ENCODE results near the gene DNM3. TPM values are rescaled to one million over a fixed set of nuclear protein-coding genes. Genes with fewer than 3 reads are reported as not detected.

The DNM3 gene
- total and polyA plus RNA-seq, 2 experiments from 2014 or later: 0.11 to 1.4 TPM

DNA sequence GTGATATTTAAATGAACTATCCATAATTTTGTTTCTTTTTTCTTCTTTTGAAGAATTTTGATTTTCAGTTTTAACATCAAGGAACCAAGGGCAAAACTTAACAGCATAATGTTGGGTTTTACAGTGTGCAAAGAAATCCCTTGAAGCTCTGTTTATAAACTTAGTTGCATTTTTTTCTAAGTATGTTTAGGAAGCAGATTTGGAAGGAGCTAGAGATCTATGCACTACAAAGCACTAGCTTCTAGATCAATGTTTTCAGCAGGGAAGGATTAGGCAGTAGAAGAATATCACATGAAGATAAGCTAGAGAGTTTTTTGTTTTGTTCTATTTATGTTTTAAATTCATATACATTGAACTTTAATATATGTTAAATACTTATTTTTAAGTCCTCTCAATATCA is 328.5 kb downstream of the DNM3 start:
- DNase-seq: no peak
- H3K4me2 ChIP-seq (ENCODE audit: unreplicated experiment): no peak overlapping the region
- no peak overlapping the region for H3K27ac ChIP-seq
- H3K36me3 ChIP-seq (ENCODE audit: low read depth): no peaks in the 10 kb centered on the region
- H3K4me3 ChIP-seq: no peak overlapping the region
- peaks cover 15% of the 10 kb centered on the region for H3K4me1 ChIP-seq (ENCODE audit: insufficient read depth)
- no peak overlapping the region for H3K9ac ChIP-seq
- H4K20me1 ChIP-seq (ENCODE audit: insufficient read depth): no peaks in the 10 kb centered on the region
- no peaks in the 10 kb centered on the region for H3K9me3 ChIP-seq (ENCODE audit: low read depth)
- TF ChIP-seq EZH2phosphoT487 (IDR thresholded peaks at IDR 0.05; ENCODE audit: insufficient read depth, low read depth): no peak
- TF ChIP-seq EZH2 (IDR thresholded peaks at IDR 0.05; ENCODE audit: insufficient read depth, poor library complexity, severe bottlenecking): no peak
- H3K79me2 ChIP-seq (ENCODE audit: insufficient read depth): no peaks in the 10 kb centered on the region
- H3K9me2 ChIP-seq (ENCODE audit: insufficient read depth): no peaks in the 10 kb centered on the region
- in situ Hi-C loops (cut with MboI): no loop called here
- no peaks in the 10 kb centered on the region for H3K27me3 ChIP-seq (replicated peaks; ENCODE audit: insufficient read depth)
- H2AFZ ChIP-seq: no peak overlapping the region
- H3F3A ChIP-seq (ENCODE audit: insufficient read depth): 0 out of 2 replicates have a peak, but pooled peaks cover 10% of the 10 kb centered on the region

- Histone ChIP-seq H3K36me3 (ENCODE audit: low read depth) (no peaks in the 10 kb centered on the region), H3K27me3 (replicated peaks; ENCODE audit: insufficient read depth) (no peaks in the 10 kb centered on the region), H3K4me3 (no peak overlapping the region), H3K27ac (no peak overlapping the region), H2AFZ (no peak overlapping the region), H3K9me2 (ENCODE audit: insufficient read depth) (no peaks in the 10 kb centered on the region), H3K4me1 (ENCODE audit: insufficient read depth) (peaks cover 15% of the 10 kb centered on the region), H3K79me2 (ENCODE audit: insufficient read depth) (no peaks in the 10 kb centered on the region), H3K4me2 (ENCODE audit: unreplicated experiment) (no peak overlapping the region), H4K20me1 (ENCODE audit: insufficient read depth) (no peaks in the 10 kb centered on the region), H3F3A (ENCODE audit: insufficient read depth) (0 out of 2 replicates have a peak, but pooled peaks cover 10% of the 10 kb centered on the region), H3K9me3 (ENCODE audit: low read depth) (no peaks in the 10 kb centered on the region), H3K9ac (no peak overlapping the region)
- TF ChIP-seq EZH2phosphoT487 (IDR thresholded peaks at IDR 0.05; ENCODE audit: insufficient read depth, low read depth) (no peak), EZH2 (IDR thresholded peaks at IDR 0.05; ENCODE audit: insufficient read depth, poor library complexity, severe bottlenecking) (no peak)
- in situ Hi-C loops (cut with MboI): no loop called here
- no peak for DNase-seq
- WGBS, 2 experiments (ENCODE audit: low coverage in 1 of 2, low lambda C conversion rate in 2 of 2, missing lambda C conversion rate in 2 of 2): 96% methylated on average over 5 of the region's 5 CpGs
Observed at GRCh38 chr1:172172352-172172831, 331.1 kb downstream of the DNM3 start.

DNA sequence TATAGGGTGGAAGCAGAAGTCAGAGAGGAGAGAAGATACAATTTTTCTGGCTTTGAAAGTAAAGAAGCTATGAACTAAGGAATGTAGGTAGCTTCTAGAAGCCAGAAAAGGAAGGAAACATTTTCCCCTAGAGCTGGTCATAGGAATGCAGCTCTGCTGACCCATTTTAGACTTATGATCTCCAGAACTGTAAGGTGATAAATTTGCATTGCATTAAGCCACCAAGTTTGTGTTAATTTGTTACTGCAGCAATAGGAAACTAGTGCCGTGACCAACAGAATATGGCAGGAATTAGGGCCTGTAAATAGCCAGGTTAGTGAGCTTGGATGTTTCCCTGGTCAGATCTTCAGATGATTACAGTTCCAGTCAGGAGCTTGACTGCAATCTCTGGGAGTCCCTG is 334.9 kb downstream of the DNM3 start:
- in situ Hi-C loops (cut with MboI): no loop called here
- no peak overlapping the region for H3K9ac ChIP-seq
- H3K4me2 ChIP-seq (ENCODE audit: unreplicated experiment): no peak overlapping the region
- no peak overlapping the region for H3K4me3 ChIP-seq
- H4K20me1 ChIP-seq (ENCODE audit: insufficient read depth): no peaks in the 10 kb centered on the region
- H3K27ac ChIP-seq: no peak overlapping the region
- H3K9me3 ChIP-seq (ENCODE audit: low read depth): no peaks in the 10 kb centered on the region
- H3K9me2 ChIP-seq (ENCODE audit: insufficient read depth): no peaks in the 10 kb centered on the region
- no peak for TF ChIP-seq EZH2phosphoT487 (IDR thresholded peaks at IDR 0.05; ENCODE audit: insufficient read depth, low read depth)
- no peak for TF ChIP-seq EZH2 (IDR thresholded peaks at IDR 0.05; ENCODE audit: insufficient read depth, poor library complexity, severe bottlenecking)
- 94 to 100% methylated on average over 1 of the region's 1 CpG for WGBS, 2 experiments (ENCODE audit: low coverage in 1 of 2, low lambda C conversion rate in 2 of 2, missing lambda C conversion rate in 2 of 2)
- no peaks in the 10 kb centered on the region for H3K79me2 ChIP-seq (ENCODE audit: insufficient read depth)
- no peak for DNase-seq
- no peaks in the 10 kb centered on the region for H3K36me3 ChIP-seq (ENCODE audit: low read depth)
- H3K27me3 ChIP-seq (replicated peaks; ENCODE audit: insufficient read depth): no peaks in the 10 kb centered on the region
- no peak overlapping the region for H2AFZ ChIP-seq
- peaks cover 13% of the 10 kb centered on the region for H3K4me1 ChIP-seq (ENCODE audit: insufficient read depth)
- H3F3A ChIP-seq (ENCODE audit: insufficient read depth): peaks cover 12% of the 10 kb centered on the region

DNA sequence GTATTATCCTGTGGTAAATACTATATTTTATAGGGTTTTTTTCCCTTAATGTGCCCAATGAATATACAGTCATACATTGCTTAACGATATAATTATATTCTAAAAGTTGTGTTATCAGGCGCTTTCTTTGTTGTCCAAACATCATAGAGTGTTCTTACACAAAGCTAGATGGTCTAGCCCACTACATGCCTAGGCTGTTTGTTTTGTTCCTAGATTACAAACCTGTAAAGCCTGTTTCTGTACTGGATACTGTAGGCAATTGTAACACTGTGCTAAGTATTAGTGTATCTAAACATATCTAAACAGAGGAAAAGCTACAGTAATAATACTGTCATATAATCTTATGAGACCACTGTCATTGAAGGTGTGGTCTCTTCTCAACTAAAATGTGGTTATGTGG is 336.6 kb downstream of the DNM3 start:
- Histone ChIP-seq H3K4me3 (no peak overlapping the region), H3K9ac (no peak overlapping the region), H3K4me1 (ENCODE audit: insufficient read depth) (peaks cover 22% of the 10 kb centered on the region), H3K9me3 (ENCODE audit: low read depth) (no peaks in the 10 kb centered on the region), H3K9me2 (ENCODE audit: insufficient read depth) (no peaks in the 10 kb centered on the region), H3K27ac (no peak overlapping the region), H2AFZ (no peak overlapping the region), H3F3A (ENCODE audit: insufficient read depth) (peaks cover 26% of the 10 kb centered on the region), H3K27me3 (replicated peaks; ENCODE audit: insufficient read depth) (no peaks in the 10 kb centered on the region), H3K36me3 (ENCODE audit: low read depth) (no peaks in the 10 kb centered on the region), H4K20me1 (ENCODE audit: insufficient read depth) (no peaks in the 10 kb centered on the region), H3K79me2 (ENCODE audit: insufficient read depth) (no peaks in the 10 kb centered on the region), H3K4me2 (ENCODE audit: unreplicated experiment) (no peak overlapping the region)
- in situ Hi-C loops (cut with MboI): no loop called here
- no peak for DNase-seq
- no peak for TF ChIP-seq EZH2 (IDR thresholded peaks at IDR 0.05; ENCODE audit: insufficient read depth, poor library complexity, severe bottlenecking)
- no peak for TF ChIP-seq EZH2phosphoT487 (IDR thresholded peaks at IDR 0.05; ENCODE audit: insufficient read depth, low read depth)
- WGBS, 2 experiments (ENCODE audit: low coverage in 1 of 2, low lambda C conversion rate in 2 of 2, missing lambda C conversion rate in 2 of 2): 98% methylated on average over 2 of the region's 2 CpGs

DNA sequence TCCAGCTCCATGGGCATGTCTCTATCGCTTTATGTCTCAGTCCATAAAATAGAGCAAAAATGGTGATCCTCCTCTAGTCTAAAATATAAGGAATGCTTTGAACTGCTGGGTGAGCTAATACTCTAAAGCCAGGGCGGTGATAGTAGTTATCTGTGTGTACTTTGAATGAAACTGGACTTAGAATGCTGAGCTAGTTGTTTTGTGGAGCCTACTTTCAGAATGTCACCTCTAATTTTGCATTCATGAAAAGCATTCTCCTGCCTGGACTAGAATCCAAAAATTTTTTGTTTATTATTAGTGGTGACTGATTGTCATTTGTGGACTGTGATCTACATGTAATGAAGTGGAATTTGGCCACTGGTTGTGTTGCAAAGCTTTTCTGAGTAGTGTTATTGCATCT is 337.6 kb downstream of the DNM3 start:
- in situ Hi-C loops (cut with MboI): no loop called here
- H3K9ac ChIP-seq: no peak overlapping the region
- no peaks in the 10 kb centered on the region for H3K79me2 ChIP-seq (ENCODE audit: insufficient read depth)
- no peaks in the 10 kb centered on the region for H3K36me3 ChIP-seq (ENCODE audit: low read depth)
- no peaks in the 10 kb centered on the region for H3K27me3 ChIP-seq (replicated peaks; ENCODE audit: insufficient read depth)
- H4K20me1 ChIP-seq (ENCODE audit: insufficient read depth): no peaks in the 10 kb centered on the region
- TF ChIP-seq EZH2 (IDR thresholded peaks at IDR 0.05; ENCODE audit: insufficient read depth, poor library complexity, severe bottlenecking): no peak
- no peak for TF ChIP-seq EZH2phosphoT487 (IDR thresholded peaks at IDR 0.05; ENCODE audit: insufficient read depth, low read depth)
- no peaks in the 10 kb centered on the region for H3K9me2 ChIP-seq (ENCODE audit: insufficient read depth)
- H2AFZ ChIP-seq: no peak overlapping the region
- no peak for DNase-seq
- no peaks in the 10 kb centered on the region for H3K9me3 ChIP-seq (ENCODE audit: low read depth)
- no peak overlapping the region for H3K4me3 ChIP-seq
- peaks cover 22% of the 10 kb centered on the region for H3K4me1 ChIP-seq (ENCODE audit: insufficient read depth)
- 95 to 98% methylated on average over 2 of the region's 2 CpGs for WGBS, 2 experiments (ENCODE audit: low coverage in 1 of 2, low lambda C conversion rate in 2 of 2, missing lambda C conversion rate in 2 of 2)
- no peak overlapping the region for H3K27ac ChIP-seq
- no peak overlapping the region for H3K4me2 ChIP-seq (ENCODE audit: unreplicated experiment)
- H3F3A ChIP-seq (ENCODE audit: insufficient read depth): peaks cover 26% of the 10 kb centered on the region

Data from GM23248 (cell line).